SK-N-SH treated with all-trans-retinoic acid at 6 μM for 48 hours (cell line): ENCODE measurements around the gene QRFP.

ENCODE experiments used
- ATAC-seq: fragments of 200-7000 bp; cut with Tn5 transposase; 3 replicates; pipeline ENCODE4 v1.9.1; 2020; ENCODE audit warnings: mild to moderate bottlenecking, moderate library complexity
- ARNTL ChIP-seq: fragments of 450-650 bp; formaldehyde crosslinking; IDR thresholded peaks from 2 replicates; pipeline ENCODE4 v1.5.0; 2020; ENCODE audit warnings: low read depth, mild to moderate bottlenecking, moderate library complexity, borderline replicate concordance
- BACH2 ChIP-seq: fragments of 250-450 bp; sonication (Bioruptor Pico); IDR thresholded peaks from 2 replicates; pipeline ENCODE4 v1.9.0; 2021; ENCODE audit warnings: mild to moderate bottlenecking, borderline replicate concordance
- CSRNP3 ChIP-seq: fragments of 250-450 bp; sonication (Bioruptor Pico); IDR thresholded peaks from 2 replicates; pipeline ENCODE4 v1.5.1; 2021; ENCODE audit warnings: mild to moderate bottlenecking, moderate library complexity
- ESRRG ChIP-seq: fragments of 250-450 bp; sonication (Bioruptor Pico); IDR thresholded peaks from 2 replicates; pipeline ENCODE4 v1.6.1; 2021; ENCODE audit warnings: mild to moderate bottlenecking
- GLIS3 ChIP-seq: fragments of 250-450 bp; sonication (Bioruptor Pico); IDR thresholded peaks from 2 replicates; pipeline ENCODE4 v1.5.0; 2020; ENCODE audit warnings: mild to moderate bottlenecking, moderate library complexity
- OSR1 ChIP-seq: fragments of 250-450 bp; sonication (Bioruptor Pico); IDR thresholded peaks from 2 replicates; pipeline ENCODE4 v1.8.0; 2022; ENCODE audit warnings: moderate library complexity, mild to moderate bottlenecking, inconsistent platforms
- PPARA ChIP-seq: fragments of 250-450 bp; sonication (Bioruptor Pico); IDR thresholded peaks from 2 replicates; pipeline ENCODE4 v1.5.0; 2020; ENCODE audit warnings: mild to moderate bottlenecking, borderline replicate concordance
- RARB ChIP-seq: fragments of 250-450 bp; sonication (Bioruptor Pico); IDR thresholded peaks from 2 replicates; pipeline ENCODE4 v1.8.0; 2021; ENCODE audit warnings: mild to moderate bottlenecking, moderate library complexity
- SNAI2 ChIP-seq: fragments of 250-450 bp; sonication (Bioruptor Pico); IDR thresholded peaks from 2 replicates; pipeline ENCODE4 v1.5.0; 2020; ENCODE audit warnings: mild to moderate bottlenecking, moderate library complexity
- TCF4 ChIP-seq: fragments of 250-450 bp; sonication (Bioruptor Pico); IDR thresholded peaks from 2 replicates; pipeline ENCODE4 v1.8.0; 2021; ENCODE audit warnings: mild to moderate bottlenecking, moderate library complexity, borderline replicate concordance
- TOX ChIP-seq: fragments of 250-450 bp; sonication (Bioruptor Pico); IDR thresholded peaks from 2 replicates; pipeline ENCODE4 v1.8.0; 2021; ENCODE audit warnings: mild to moderate bottlenecking, moderate library complexity, borderline replicate concordance
- TSHZ2 ChIP-seq: fragments of 250-450 bp; sonication (Bioruptor Pico); IDR thresholded peaks from 2 replicates; pipeline ENCODE4 v1.5.0; 2020; ENCODE audit warnings: mild to moderate bottlenecking, moderate library complexity
- ZC3H10 ChIP-seq: fragments of 250-450 bp; sonication (Bioruptor Pico); IDR thresholded peaks from 2 replicates; pipeline ENCODE4 v1.5.1; 2021; ENCODE audit warnings: mild to moderate bottlenecking, moderate library complexity
- ZFP3 ChIP-seq: fragments of 250-450 bp; sonication (Bioruptor Pico); IDR thresholded peaks from 2 replicates; pipeline ENCODE4 v1.5.0; 2020; ENCODE audit warnings: mild to moderate bottlenecking, moderate library complexity
- ZFP30 ChIP-seq: fragments of 450-650 bp; formaldehyde crosslinking; IDR thresholded peaks from 2 replicates; pipeline ENCODE4 v1.5.0; 2022; ENCODE audit warnings: mild to moderate bottlenecking, moderate library complexity
- ZNF565 ChIP-seq: fragments of 450-650 bp; formaldehyde crosslinking; conservative IDR thresholded peaks from 2 replicates; pipeline ENCODE4 v1.5.0; 2020; ENCODE audit warnings: low read depth, mild to moderate bottlenecking, moderate library complexity
- ZNF70 ChIP-seq: fragments of 450-650 bp; formaldehyde crosslinking; IDR thresholded peaks from 2 replicates; pipeline ENCODE4 v1.5.0; 2020; ENCODE audit warnings: mild to moderate bottlenecking, moderate library complexity
- ZNF8 ChIP-seq: fragments of 450-650 bp; formaldehyde crosslinking; IDR thresholded peaks from 2 replicates; pipeline ENCODE4 v1.5.0; 2020; ENCODE audit warnings: mild to moderate bottlenecking, moderate library complexity
- TF ChIP-seq, protein P1 (sequence below): fragments of 250-450 bp; sonication (Bioruptor Pico); IDR thresholded peaks from 2 replicates; pipeline ENCODE4 v1.5.1; 2020; ENCODE audit warnings: low read depth, mild to moderate bottlenecking, moderate library complexity

The QRFP gene

DNA sequence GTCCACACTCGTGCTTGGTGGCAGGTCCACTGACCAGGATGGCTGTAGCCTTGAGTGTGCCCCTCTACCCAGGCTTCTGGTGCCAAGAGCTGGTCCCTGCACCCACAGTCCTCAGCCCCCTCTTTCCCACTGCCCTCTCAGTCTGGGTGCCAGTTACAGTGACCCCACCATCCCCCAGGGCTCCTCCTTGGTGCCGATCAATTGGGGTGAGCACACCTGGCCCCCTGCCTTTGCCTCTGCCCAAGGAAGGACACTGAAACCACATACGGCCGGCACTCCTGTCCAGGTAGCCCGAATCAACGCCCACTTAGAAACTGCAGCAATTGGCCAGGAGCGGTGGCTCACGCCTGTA lies 18.5 kb upstream of the QRFP start:
- TF ChIP-seq TCF4 (CRISPR knock-in tag): no peak
- TF ChIP-seq RARB: no peak
- TF ChIP-seq BACH2 (CRISPR knock-in tag): no peak
- TF ChIP-seq, protein P1, sequence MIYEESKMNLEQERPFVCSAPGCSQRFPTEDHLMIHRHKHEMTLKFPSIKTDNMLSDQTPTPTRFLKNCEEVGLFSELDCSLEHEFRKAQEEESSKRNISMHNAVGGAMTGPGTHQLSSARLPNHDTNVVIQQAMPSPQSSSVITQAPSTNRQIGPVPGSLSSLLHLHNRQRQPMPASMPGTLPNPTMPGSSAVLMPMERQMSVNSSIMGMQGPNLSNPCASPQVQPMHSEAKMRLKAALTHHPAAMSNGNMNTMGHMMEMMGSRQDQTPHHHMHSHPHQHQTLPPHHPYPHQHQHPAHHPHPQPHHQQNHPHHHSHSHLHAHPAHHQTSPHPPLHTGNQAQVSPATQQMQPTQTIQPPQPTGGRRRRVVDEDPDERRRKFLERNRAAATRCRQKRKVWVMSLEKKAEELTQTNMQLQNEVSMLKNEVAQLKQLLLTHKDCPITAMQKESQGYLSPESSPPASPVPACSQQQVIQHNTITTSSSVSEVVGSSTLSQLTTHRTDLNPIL: no peak
- TF ChIP-seq SNAI2: no peak
- no peak for TF ChIP-seq ZFP30 (CRISPR knock-in tag)
- TF ChIP-seq ZNF70 (CRISPR knock-in tag): no peak
- no peak for TF ChIP-seq ZC3H10 (CRISPR knock-in tag)
- no peak for TF ChIP-seq TSHZ2 (CRISPR knock-in tag)
- no peak for TF ChIP-seq ZFP3 (CRISPR knock-in tag)
- no peak for TF ChIP-seq ARNTL (CRISPR knock-in tag)
- TF ChIP-seq ZNF565 (CRISPR knock-in tag): no peak
- no peak for TF ChIP-seq PPARA
- no peak for TF ChIP-seq CSRNP3 (CRISPR knock-in tag)
- no peak for TF ChIP-seq ESRRG
- ATAC-seq: no peak

DNA sequence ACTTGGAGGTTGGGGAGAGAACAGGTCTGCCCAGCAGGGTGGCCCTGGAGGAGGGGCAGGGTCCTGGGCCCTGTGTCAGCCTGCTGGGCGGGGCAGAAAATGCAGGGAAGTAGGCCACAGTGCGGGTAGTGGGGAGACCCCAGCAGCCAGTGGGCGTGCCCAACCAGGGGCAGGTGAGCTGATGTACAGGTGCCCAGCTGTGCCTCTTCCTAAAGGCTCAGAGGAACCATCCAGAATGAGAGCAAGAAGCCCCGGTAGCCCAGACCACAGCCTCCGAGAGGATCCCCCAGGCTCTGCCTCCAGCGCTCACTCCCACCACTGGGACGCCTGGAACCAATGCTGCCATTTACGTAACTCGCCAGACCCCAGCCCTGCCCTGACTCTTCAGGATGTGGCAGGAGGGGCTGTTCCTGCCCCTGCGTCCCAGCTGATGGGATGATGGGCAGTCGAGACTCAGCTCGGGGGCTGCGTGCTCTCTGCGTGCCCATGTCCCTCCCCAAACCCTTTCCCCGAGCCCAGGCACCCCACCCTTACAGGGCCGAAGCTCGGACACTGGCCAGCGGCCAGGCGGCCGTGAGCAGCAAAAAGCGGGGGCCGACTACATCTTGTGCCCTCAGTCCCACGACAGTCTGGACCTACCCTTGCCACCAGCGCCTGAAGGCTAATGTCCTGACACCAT lies 17.9 kb upstream of the QRFP start:
- TF ChIP-seq OSR1 (no peak), ZNF8 (no peak), TOX (CRISPR knock-in tag) (no peak), BACH2 (CRISPR knock-in tag) (no peak), ESRRG (no peak), GLIS3 (CRISPR knock-in tag) (no peak), ZFP3 (CRISPR knock-in tag) (no peak), TSHZ2 (CRISPR knock-in tag) (no peak)
- TF ChIP-seq, protein P1: no peak
- ATAC-seq: no peak

DNA sequence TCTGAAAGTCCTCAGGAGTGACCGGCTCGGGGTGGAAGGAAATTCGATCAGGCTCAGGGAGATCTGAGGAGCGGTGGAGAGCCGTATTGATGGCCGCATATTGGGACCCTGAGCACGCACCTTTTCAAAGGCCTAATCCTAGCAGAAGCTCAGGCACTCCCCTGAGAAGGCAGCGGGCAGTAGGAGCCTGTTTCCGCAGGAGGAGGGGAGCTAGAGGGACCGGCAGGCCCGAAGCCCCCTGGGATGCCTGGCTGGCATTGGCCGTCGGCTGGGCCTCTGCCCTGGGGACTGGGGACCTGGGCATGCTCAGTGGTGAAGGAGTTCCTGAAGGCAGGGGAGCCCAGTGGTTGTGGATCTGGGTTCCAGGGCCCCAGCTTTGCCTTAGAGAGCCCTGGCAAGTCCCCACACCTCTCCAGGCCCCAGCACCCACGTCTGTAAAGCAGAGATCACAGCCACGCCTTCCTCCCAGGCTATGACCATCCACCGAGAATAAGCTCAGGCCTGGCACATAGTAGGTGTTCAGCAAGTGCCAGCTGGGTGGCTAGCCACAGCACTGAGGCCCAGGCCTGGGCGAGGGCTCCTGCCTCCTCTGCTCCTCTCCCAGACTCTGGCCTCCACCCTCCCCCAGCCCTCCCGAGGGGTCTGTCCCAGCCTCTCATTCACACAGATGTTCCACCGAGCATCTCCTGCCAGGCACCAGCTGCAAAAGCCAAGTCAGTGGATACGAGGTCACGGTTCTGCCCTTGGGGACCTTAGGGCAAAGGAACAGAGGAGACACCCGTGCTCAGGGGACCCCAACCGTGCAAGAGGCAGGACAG lies 17.2 kb upstream of the QRFP start:
- TF ChIP-seq GLIS3 (CRISPR knock-in tag) (no peak), TSHZ2 (CRISPR knock-in tag) (no peak), SNAI2 (no peak), BACH2 (CRISPR knock-in tag) (no peak), PPARA (no peak), TCF4 (CRISPR knock-in tag) (no peak), ZNF70 (CRISPR knock-in tag) (no peak), OSR1 (no peak)

More for the DNA sequence above, 17.2 kb upstream of the QRFP start:
- ATAC-seq: no peak
